GM15510 (cell line): ENCODE results near the gene TAS1R1.

ENCODE experiments used
- POLR2A ChIP-seq: IDR thresholded peaks from 3 replicates; pipeline ENCODE4 v1.6.1; 2011; ENCODE audit warnings: borderline replicate concordance; ENCODE audit not compliant: insufficient read length; ENCODE audit errors: extremely low read depth

Gene TAS1R1

GRCh38 chr1:6554907-6555778, at the start of gene TAS1R1:
TSS of gene TAS1R1 (plus strand) at chr1:6555307. CDS start at chr1:6555374, 67 bp downstream.
- no peak for TF ChIP-seq POLR2A

DNA sequence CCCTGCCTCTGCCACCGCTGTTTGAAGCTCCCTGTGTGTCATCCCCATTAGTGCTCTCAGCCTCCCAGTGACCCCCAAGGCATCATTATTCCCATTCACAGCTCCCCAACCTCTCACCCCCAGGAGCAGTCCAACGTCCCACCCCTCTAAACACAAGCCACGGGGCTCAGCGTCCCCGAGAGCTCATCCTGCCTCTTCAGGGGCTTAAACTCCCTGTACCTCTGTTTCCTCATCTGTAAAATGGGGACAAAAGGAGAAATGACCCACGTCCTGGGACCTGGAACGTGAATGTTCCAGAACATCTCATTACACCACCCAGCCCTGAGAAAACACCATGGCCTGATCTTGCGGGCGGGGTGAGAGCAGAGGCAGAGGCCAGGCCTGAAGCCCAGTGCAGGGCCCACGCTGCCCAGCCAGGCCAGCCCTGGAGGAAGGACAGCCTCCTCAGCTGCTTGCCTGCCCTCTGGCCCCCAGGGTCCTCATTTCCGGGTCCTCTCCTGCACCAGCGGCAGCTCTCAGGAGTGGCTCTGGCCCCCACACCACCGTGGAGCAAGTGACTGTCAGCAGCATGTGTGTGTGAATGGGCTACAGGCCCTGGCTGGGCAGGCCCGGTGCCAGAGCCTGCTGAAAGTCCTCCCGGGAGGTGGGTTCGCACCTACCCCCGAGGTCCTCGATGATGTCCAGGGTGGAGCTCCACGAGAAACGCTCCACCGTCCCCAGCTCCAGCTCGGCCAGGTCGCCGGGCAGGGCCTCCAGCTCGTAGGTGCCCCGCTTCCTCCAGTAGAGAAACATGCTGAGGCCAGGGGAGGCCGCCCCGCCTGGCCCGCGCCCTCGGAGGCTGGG, 49.5 kb upstream of the TAS1R1 start:
- TF ChIP-seq POLR2A: no peak

- TF ChIP-seq POLR2A: no peak
Measured at GRCh38 chr1:6506210-6507036, 48.7 kb upstream of the TAS1R1 start.

DNA sequence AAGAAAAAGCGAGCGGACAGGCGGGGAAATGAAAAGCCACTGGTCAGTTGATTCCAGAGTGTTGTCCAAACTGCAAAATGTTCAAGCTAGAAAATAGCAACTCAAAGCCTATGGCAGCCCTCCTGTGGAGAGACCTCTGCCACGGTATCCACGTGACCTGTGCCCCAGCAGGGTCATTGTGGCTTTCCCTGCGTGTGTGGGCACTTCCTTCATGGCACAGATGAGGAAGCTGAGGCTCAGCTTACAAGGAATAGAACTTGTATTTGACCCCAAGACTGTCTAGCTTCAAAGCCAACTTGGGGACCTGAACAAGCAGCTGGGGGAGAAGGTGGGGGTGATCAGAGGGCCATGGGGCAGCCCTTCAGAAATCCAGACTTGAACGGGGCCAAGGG, 48.1 kb upstream of the TAS1R1 start:
- no peak for TF ChIP-seq POLR2A

GRCh38 chr1:6507461-6507911, 47.6 kb upstream of the TAS1R1 start:
- TF ChIP-seq POLR2A: no peak

DNA sequence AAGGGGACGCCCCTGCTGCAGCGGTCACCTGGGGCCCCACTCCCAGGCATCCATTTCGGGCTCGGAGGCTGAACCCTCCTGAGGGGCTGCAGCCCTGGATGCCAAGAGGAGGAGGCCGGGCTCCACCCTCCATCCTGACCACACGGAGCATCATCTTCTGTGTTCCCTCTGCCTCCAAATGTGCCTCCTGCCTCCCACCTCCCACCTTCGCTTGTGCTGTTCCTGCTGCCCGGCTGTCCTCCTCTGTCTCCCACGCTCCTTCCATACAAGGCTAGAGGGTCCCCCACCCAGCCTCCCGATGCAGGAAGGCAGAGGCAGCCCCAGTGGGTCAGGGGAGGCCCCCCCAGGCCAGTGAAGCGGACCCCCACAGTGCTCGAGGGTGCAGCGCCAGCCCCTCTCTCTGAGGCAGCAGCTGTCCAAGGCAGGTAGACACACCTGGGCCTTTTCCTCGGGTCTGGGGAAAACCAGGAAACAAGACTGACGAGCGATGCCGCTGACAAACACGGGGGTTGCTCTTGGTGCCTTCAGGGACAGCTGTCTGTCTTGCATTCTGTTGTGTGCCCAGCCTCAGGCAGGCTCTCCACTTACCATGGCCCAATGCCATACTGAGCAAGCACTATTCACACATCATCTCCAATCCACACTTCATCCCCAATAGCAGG, 46.8 kb upstream of the TAS1R1 start:
- no peak for TF ChIP-seq POLR2A

GRCh38 chr1:6508816-6509189, 46.3 kb upstream of the TAS1R1 start:
- TF ChIP-seq POLR2A: no peak

GRCh38 chr1:6509220-6509918, 45.7 kb upstream of the TAS1R1 start:
- no peak for TF ChIP-seq POLR2A

GRCh38 chr1:6509919-6510291, 45.2 kb upstream of the TAS1R1 start:
- no peak for TF ChIP-seq POLR2A

- no peak for TF ChIP-seq POLR2A
Measured at GRCh38 chr1:6510493-6510892, 44.6 kb upstream of the TAS1R1 start.

DNA sequence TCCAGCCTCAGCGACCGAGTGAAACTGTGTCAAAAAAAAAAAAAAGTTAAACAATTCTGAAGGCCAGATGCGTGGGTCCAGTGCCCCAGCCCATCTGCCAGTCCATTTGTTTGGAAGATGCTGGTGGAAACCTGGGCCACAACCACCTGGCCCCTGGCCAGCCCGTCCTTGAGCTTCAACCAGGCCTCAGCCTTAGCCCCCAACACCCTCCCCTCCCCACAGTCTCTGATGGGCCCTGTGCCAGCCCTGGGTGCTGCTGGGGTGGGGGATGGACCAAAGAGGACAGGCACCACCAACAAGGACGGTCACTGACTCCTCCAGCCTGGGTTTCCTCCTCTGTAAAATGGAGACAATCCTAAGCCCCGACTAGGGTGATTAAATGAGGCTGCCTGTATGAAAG, 44.1 kb upstream of the TAS1R1 start:
- no peak for TF ChIP-seq POLR2A

DNA sequence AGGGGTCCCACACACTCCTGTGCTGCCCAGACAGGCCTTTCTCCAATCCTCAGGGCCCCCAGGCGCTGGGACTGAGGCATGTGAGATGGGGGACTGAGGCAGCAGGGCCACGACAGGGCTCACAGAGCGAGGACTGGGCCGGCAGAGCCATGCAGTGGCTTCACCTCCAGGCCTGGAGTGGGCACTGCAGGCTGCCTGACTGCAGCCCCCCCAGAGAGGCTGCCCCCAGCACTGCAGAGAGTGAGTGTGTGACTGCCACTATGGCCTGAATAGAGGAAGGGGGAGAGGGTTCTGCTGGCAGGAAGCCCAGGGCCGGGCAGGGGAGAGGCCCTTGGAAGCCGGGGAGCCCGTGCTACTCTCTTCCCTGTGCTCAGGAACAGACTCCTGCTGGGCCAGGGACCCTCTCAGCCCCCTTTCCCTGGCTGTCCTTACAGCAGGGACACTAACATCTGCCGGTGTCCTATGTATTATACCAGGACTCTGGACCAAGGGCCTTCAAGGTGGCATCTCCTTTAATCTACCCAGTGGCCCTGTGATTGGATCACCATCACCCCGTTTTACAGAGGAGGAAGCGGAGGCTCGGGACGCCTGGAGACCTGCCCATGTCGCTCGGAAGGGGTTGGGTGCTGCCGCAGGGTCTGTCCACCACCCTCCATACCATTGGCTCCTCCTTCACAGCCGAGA, 43.4 kb upstream of the TAS1R1 start:
- TF ChIP-seq POLR2A: no peak

- no peak for TF ChIP-seq POLR2A
Measured at GRCh38 chr1:6512245-6512907, 42.7 kb upstream of the TAS1R1 start.

DNA sequence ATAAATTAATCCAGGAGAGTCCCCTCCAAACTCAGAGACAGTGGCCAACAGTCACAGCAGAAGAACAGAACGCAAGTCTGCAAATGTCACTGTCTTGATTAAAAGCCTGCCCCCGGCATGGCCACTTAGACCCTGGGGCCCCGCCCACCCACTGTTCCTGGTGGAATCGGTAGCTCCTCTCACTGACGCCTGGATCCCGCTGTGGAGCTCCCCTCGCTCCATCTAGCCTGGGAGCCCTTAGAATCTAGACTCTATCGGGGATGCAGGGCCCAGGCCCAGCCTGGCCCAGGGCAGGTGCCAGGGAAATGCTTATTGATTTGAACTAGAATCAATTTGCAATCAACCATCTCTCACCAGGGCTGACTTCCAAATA, 42.2 kb upstream of the TAS1R1 start:
- no peak for TF ChIP-seq POLR2A
